Measurements from ENCODE around the gene FICD.

The FICD gene

GRCh38 chr12:108510836-108511235 lies 4.2 kb upstream of the FICD start:
- no peak for DNase-seq (ENCODE audit: low read depth in 1 of 2, low spot score in 1 of 2)
- in situ Hi-C loops (cut with HindIII; ENCODE audit: low pct_unique_long_range_greater_than_20kb, low sequenced_read_pairs), result no loop called here
- no peak for TF ChIP-seq JUND (IDR thresholded peaks at IDR 0.05; ENCODE audit: low read depth)

GRCh38 chr12:108511633-108512540 lies 3.2 kb upstream of the FICD start:
- peak; percentile 57 to 82 for DNase-seq (ENCODE audit: low read depth in 1 of 2, low spot score in 1 of 2)
- no peak for TF ChIP-seq JUND (IDR thresholded peaks at IDR 0.05; ENCODE audit: low read depth)
- in situ Hi-C loops (cut with HindIII; ENCODE audit: low pct_unique_long_range_greater_than_20kb, low sequenced_read_pairs), result no loop called here

GRCh38 chr12:108514468-108514972 lies 557 bp upstream of the FICD start:
- in situ Hi-C loops (cut with HindIII; ENCODE audit: low pct_unique_long_range_greater_than_20kb, low sequenced_read_pairs), result no loop called here
- no peak for TF ChIP-seq JUND (IDR thresholded peaks at IDR 0.05; ENCODE audit: low read depth)
- no peak for DNase-seq (ENCODE audit: low read depth in 1 of 2, low spot score in 1 of 2)

GRCh38 chr12:108515916-108516315 lies 839 bp downstream of the FICD start:
- peak in 1 of 2 experiments; percentile 46 for DNase-seq (ENCODE audit: low read depth in 1 of 2, low spot score in 1 of 2)
- no peak for TF ChIP-seq JUND (IDR thresholded peaks at IDR 0.05; ENCODE audit: low read depth)
- in situ Hi-C loops (cut with HindIII; ENCODE audit: low pct_unique_long_range_greater_than_20kb, low sequenced_read_pairs), result no loop called here

- peak in 1 of 2 experiments; percentile 33 for DNase-seq (ENCODE audit: low read depth in 1 of 2, low spot score in 1 of 2)
Observed at GRCh38 chr12:108516511-108517275, 1.6 kb downstream of the FICD start.

GRCh38 chr12:108517288-108518100 lies 2.4 kb downstream of the FICD start:
- TF ChIP-seq JUND (IDR thresholded peaks at IDR 0.05; ENCODE audit: low read depth), result no peak
- in situ Hi-C loops (cut with HindIII; ENCODE audit: low pct_unique_long_range_greater_than_20kb, low sequenced_read_pairs), result no loop called here

More at GRCh38 chr12:108516511-108517275, 1.6 kb downstream of the FICD start:
- TF ChIP-seq JUND (IDR thresholded peaks at IDR 0.05; ENCODE audit: low read depth), result no peak
- in situ Hi-C loops (cut with HindIII; ENCODE audit: low pct_unique_long_range_greater_than_20kb, low sequenced_read_pairs), result no loop called here

GRCh38 chr12:108518101-108518715 lies 3.1 kb downstream of the FICD start:
- in situ Hi-C loops (cut with HindIII; ENCODE audit: low pct_unique_long_range_greater_than_20kb, low sequenced_read_pairs), result no loop called here
- TF ChIP-seq JUND (IDR thresholded peaks at IDR 0.05; ENCODE audit: low read depth), result no peak
- peak in 1 of 2 experiments; percentile 11 for DNase-seq (ENCODE audit: low read depth in 1 of 2, low spot score in 1 of 2)

More at GRCh38 chr12:108517288-108518100, 2.4 kb downstream of the FICD start:
- no peak for DNase-seq (ENCODE audit: low read depth in 1 of 2, low spot score in 1 of 2)

- in situ Hi-C loops (cut with HindIII; ENCODE audit: low pct_unique_long_range_greater_than_20kb, low sequenced_read_pairs), result no loop called here
- TF ChIP-seq JUND (IDR thresholded peaks at IDR 0.05; ENCODE audit: low read depth), result no peak
- no peak for DNase-seq (ENCODE audit: low read depth in 1 of 2, low spot score in 1 of 2)
Observed at GRCh38 chr12:108518716-108519496, 3.8 kb downstream of the FICD start.

- TF ChIP-seq JUND (IDR thresholded peaks at IDR 0.05; ENCODE audit: low read depth), result no peak
- peak; percentile 19 to 38 for DNase-seq (ENCODE audit: low read depth in 1 of 2, low spot score in 1 of 2)
- in situ Hi-C loops (cut with HindIII; ENCODE audit: low pct_unique_long_range_greater_than_20kb, low sequenced_read_pairs), result no loop called here
Observed at GRCh38 chr12:108519558-108519957, 4.5 kb downstream of the FICD start.

- in situ Hi-C loops (cut with HindIII; ENCODE audit: low pct_unique_long_range_greater_than_20kb, low sequenced_read_pairs), result no loop called here
- DNase-seq (ENCODE audit: low read depth in 1 of 2, low spot score in 1 of 2), result no peak
- TF ChIP-seq JUND (IDR thresholded peaks at IDR 0.05; ENCODE audit: low read depth), result no peak
Observed at GRCh38 chr12:108523365-108523764, 8.3 kb downstream of the FICD start.

- in situ Hi-C loops (cut with HindIII; ENCODE audit: low pct_unique_long_range_greater_than_20kb, low sequenced_read_pairs), result no loop called here
- no peak for DNase-seq (ENCODE audit: low read depth in 1 of 2, low spot score in 1 of 2)
- TF ChIP-seq JUND (IDR thresholded peaks at IDR 0.05; ENCODE audit: low read depth), result no peak
Observed at GRCh38 chr12:108525681-108526080, 10.6 kb downstream of the FICD start.

All from T47D (cell line).